HG02798 (cell line): Measurements from ENCODE around the gene IRGQ.

Source experiments
- ATAC-seq: cut with Tn5 transposase; IDR thresholded peaks from one replicate; pipeline ENCODE4 v1.9.1; 2021; ENCODE audit warnings: mild to moderate bottlenecking; ENCODE audit not compliant: unreplicated experiment, poor library complexity

IRGQ gene

GRCh38 chr19:43575156-43575950, 20.6 kb downstream of the IRGQ start, which contains the start of the genes PINLYP and XRCC1:
PINLYP (plus strand) TSS chr19:43575801; CDS start chr19:43577192, 1,391 bp downstream.
XRCC1 (minus strand) TSS chr19:43575527; CDS start chr19:43575458, 69 bp downstream.
- peak; percentile 97 for ATAC-seq

GRCh38 chr19:43574424-43575155, 21.3 kb downstream of the IRGQ start:
- no peak for ATAC-seq

- ATAC-seq = no peak
These were observed 23.8 kb downstream of the IRGQ start for GRCh38 chr19:43572171-43572588.

- ATAC-seq = no peak
These were observed 25.7 kb downstream of the IRGQ start for GRCh38 chr19:43570174-43570791.

GRCh38 chr19:43569657-43570056, 26.3 kb downstream of the IRGQ start:
- no peak for ATAC-seq

- ATAC-seq = no peak
These were observed 31.1 kb downstream of the IRGQ start for GRCh38 chr19:43564800-43565199.

- no peak for ATAC-seq
These were observed 32.0 kb downstream of the IRGQ start for GRCh38 chr19:43563816-43564457.

GRCh38 chr19:43562698-43563241, 33.2 kb downstream of the IRGQ start:
- peak; percentile 69 for ATAC-seq

GRCh38 chr19:43562226-43562697, 33.7 kb downstream of the IRGQ start:
- no peak for ATAC-seq

- no peak for ATAC-seq
These were observed 34.6 kb downstream of the IRGQ start for GRCh38 chr19:43561139-43561970.

GRCh38 chr19:43560687-43561086, 35.2 kb downstream of the IRGQ start:
- no peak for ATAC-seq

- ATAC-seq = no peak
These were observed 40.7 kb downstream of the IRGQ start for GRCh38 chr19:43555185-43555770.

- ATAC-seq = no peak
These were observed 41.5 kb downstream of the IRGQ start for GRCh38 chr19:43554317-43554895.

GRCh38 chr19:43553656-43554055, 42.3 kb downstream of the IRGQ start:
- ATAC-seq = no peak

GRCh38 chr19:43552616-43553015, 43.3 kb downstream of the IRGQ start:
- ATAC-seq = no peak

GRCh38 chr19:43552198-43552450, 43.8 kb downstream of the IRGQ start:
- no peak for ATAC-seq

GRCh38 chr19:43551399-43552197, 44.3 kb downstream of the IRGQ start:
- ATAC-seq = no peak

GRCh38 chr19:43548706-43549105, 47.2 kb downstream of the IRGQ start:
- no peak for ATAC-seq
